Measurements from ENCODE around the gene NAMPT.

Gene NAMPT

GRCh38 chr7:106285051-106285854, 470 bp upstream of the NAMPT start:
- peak overlapping the region; percentile 93 for H3K27ac ChIP-seq
- no peak for TF ChIP-seq CTCF (conservative IDR thresholded peaks at IDR 0.05)
- no peak for TF ChIP-seq ZFX (IDR thresholded peaks at IDR 0.05)

- peak overlapping the region; percentile 93 for H3K27ac ChIP-seq
- TF ChIP-seq ZFX (IDR thresholded peaks at IDR 0.05) (peak; percentile 52), CTCF (conservative IDR thresholded peaks at IDR 0.05) (no peak)
Observed at GRCh38 chr7:106283831-106284713, 711 bp downstream of the NAMPT start.

- no peak for TF ChIP-seq CTCF (conservative IDR thresholded peaks at IDR 0.05)
- no peak for TF ChIP-seq ZFX (IDR thresholded peaks at IDR 0.05)
- H3K27ac ChIP-seq: peak overlapping the region; percentile 93; the same call in 1 of the 2 replicates
Observed at GRCh38 chr7:106283501-106283830, 1.3 kb downstream of the NAMPT start.

GRCh38 chr7:106282852-106283251, 1.9 kb downstream of the NAMPT start:
- no peak for TF ChIP-seq ZFX (IDR thresholded peaks at IDR 0.05)
- no peak for TF ChIP-seq CTCF (conservative IDR thresholded peaks at IDR 0.05)
- H3K27ac ChIP-seq: no peak overlapping the region

- no peak overlapping the region for H3K27ac ChIP-seq
- TF ChIP-seq ZFX (IDR thresholded peaks at IDR 0.05) (no peak), CTCF (conservative IDR thresholded peaks at IDR 0.05) (no peak)
Observed at GRCh38 chr7:106282390-106282789, 2.4 kb downstream of the NAMPT start.

- no peak for TF ChIP-seq ZFX (IDR thresholded peaks at IDR 0.05)
- no peak for TF ChIP-seq CTCF (conservative IDR thresholded peaks at IDR 0.05)
- no peak overlapping the region for H3K27ac ChIP-seq
Observed at GRCh38 chr7:106281585-106282318, 3.0 kb downstream of the NAMPT start.

Data from C4-2B (cell line).